ENCODE results near the gene FERMT3. TPM values are rescaled to one million over a fixed set of nuclear protein-coding genes. Genes with fewer than 3 reads are reported as not detected.

The FERMT3 gene
- total RNA-seq, 3 donors from 2014 or later: 368 to 444 (median 399) TPM

DNA sequence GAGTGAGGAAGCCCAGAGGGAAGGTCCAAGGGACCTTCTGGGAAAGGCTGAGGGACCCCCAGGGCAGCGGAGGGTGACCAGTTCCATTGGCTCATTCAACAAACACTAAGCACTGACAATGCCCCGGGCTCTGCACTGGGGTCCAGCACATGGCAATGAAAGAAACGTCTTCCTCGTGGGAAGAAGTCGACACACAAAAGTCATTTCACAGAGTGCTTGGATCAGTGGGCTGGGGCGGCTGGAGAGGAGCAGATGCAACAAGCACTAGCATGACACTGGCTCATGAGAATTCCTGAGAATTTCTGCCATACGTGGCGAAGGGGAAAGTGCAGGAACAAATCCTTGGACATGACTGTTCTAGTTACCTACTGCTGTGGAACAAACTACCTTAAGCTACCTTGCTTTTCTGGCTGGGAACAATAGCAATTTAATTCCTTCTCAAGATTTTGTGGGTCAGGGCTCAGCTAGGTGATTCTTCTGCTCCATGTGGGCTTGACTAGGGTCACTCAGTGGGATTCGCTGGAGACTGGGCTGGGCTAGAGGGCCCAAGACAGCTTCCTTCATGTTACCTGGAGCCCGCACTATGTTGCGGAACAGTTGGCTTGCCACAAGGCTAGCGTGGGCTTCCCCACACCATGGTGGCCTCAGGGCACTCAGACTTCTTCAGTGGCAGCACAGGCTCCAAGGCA, 27.4 kb upstream of the FERMT3 start:
- Mint-ChIP-seq H3K9me3 (peaks cover 2% of the 10 kb centered on the region), H3K27me3 (ENCODE audit: low read depth) (no peaks in the 10 kb centered on the region), H3K36me3 (ENCODE audit: insufficient read depth) (no peaks in the 10 kb centered on the region), H3K4me3 (no peak overlapping the region), H3K4me1 (ENCODE audit: low read depth) (peaks cover 30% of the 10 kb centered on the region)
- DNase-seq: no peak
- ATAC-seq: no peak

DNA sequence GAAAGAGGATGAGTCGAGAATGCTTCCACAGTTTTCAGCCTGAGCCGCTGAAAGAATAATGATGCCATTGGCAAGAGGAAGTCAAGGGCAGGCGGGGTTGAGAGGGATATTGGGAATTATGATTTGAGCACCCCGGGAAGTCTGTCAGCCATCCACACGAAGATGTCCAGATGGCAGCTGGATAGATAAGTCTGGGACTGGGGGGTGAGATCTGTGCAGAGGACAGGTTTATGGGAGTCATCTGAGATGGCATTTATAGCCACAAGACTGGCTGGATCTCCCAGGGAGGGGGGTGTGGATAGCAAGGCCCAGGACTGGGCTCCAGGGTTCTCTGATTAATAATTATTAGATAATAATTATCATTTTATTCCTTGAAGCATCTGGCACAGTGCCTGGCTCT, 25.6 kb upstream of the FERMT3 start:
- DNase-seq (no peak), ATAC-seq (no peak)
- Mint-ChIP-seq H3K4me3 (no peak overlapping the region), H3K27me3 (ENCODE audit: low read depth) (no peaks in the 10 kb centered on the region), H3K9me3 (no peaks in the 10 kb centered on the region), H3K36me3 (ENCODE audit: insufficient read depth) (no peaks in the 10 kb centered on the region), H3K4me1 (ENCODE audit: low read depth) (peaks cover 33% of the 10 kb centered on the region)

- Mint-ChIP-seq H3K4me1 (ENCODE audit: low read depth) (peaks cover 31% of the 10 kb centered on the region), H3K4me3 (no peak overlapping the region), H3K36me3 (ENCODE audit: insufficient read depth) (no peaks in the 10 kb centered on the region), H3K9me3 (no peaks in the 10 kb centered on the region), H3K27me3 (ENCODE audit: low read depth) (no peaks in the 10 kb centered on the region)
- DNase-seq (peak; percentile 27), ATAC-seq (no peak)
Measured at GRCh38 chr11:64181506-64182411, 24.8 kb upstream of the FERMT3 start.

GRCh38 chr11:64183890-64184289, 22.6 kb upstream of the FERMT3 start:
- Mint-ChIP-seq H3K36me3 (ENCODE audit: insufficient read depth) (no peaks in the 10 kb centered on the region), H3K9me3 (no peaks in the 10 kb centered on the region), H3K27me3 (ENCODE audit: low read depth) (no peaks in the 10 kb centered on the region), H3K4me3 (peak overlapping the region; percentile 96), H3K4me1 (ENCODE audit: low read depth) (peaks cover 28% of the 10 kb centered on the region)
- DNase-seq (no peak), ATAC-seq (no peak)

DNA sequence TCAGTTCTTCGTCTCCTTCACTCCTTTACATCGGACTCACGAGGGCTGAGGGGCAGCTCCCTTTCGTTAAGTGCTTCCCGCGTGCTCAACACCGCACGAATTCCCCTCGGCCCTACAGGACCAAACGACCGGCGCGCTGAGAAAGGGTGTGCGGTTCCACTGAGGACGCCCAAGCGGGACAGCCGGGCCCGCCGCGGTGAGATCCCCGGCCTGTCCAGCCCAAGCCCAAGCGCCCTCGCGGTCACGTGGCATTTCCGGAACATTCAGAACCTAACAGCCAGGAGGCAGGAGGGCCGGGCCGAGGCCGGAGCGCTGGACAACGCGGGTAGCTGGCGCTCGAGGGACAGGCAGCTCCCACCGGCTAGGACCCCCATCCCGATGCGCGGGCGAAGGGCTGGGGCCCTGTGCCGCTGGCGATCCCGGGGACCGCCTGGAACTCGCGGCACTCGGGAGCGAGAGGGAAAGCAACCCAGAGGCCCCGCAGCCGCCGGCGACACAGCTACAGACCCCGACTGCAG, 21.3 kb upstream of the FERMT3 start:
- Mint-ChIP-seq H3K9me3 (no peaks in the 10 kb centered on the region), H3K27me3 (ENCODE audit: low read depth) (no peaks in the 10 kb centered on the region), H3K36me3 (ENCODE audit: insufficient read depth) (peaks cover 3% of the 10 kb centered on the region), H3K4me3 (peak overlapping the region; percentile 96), H3K4me1 (ENCODE audit: low read depth) (peaks cover 35% of the 10 kb centered on the region)
- ATAC-seq (peak in 1 of 2 donors; percentile 3), DNase-seq (no peak)

GRCh38 chr11:64185693-64186491, 20.6 kb upstream of the FERMT3 start, which contains the start of gene STIP1:
TSS of gene STIP1 (plus strand) at chr11:64186171. CDS start at chr11:64186262, 91 bp downstream.
- peaks cover 39% of the 10 kb centered on the region for H3K4me1 Mint-ChIP-seq (ENCODE audit: low read depth)
- ATAC-seq (peak; percentile 87 to 88), DNase-seq (peak; percentile 97)
- peak within 1 kb of the TSS; percentile 96 for H3K4me3 Mint-ChIP-seq
- H3K36me3 Mint-ChIP-seq (ENCODE audit: insufficient read depth): peaks cover 5% of the 10 kb centered on the region
- H3K9me3 Mint-ChIP-seq: no peaks in the 10 kb centered on the region
- H3K27me3 Mint-ChIP-seq (ENCODE audit: low read depth): no peaks in the 10 kb centered on the region

DNA sequence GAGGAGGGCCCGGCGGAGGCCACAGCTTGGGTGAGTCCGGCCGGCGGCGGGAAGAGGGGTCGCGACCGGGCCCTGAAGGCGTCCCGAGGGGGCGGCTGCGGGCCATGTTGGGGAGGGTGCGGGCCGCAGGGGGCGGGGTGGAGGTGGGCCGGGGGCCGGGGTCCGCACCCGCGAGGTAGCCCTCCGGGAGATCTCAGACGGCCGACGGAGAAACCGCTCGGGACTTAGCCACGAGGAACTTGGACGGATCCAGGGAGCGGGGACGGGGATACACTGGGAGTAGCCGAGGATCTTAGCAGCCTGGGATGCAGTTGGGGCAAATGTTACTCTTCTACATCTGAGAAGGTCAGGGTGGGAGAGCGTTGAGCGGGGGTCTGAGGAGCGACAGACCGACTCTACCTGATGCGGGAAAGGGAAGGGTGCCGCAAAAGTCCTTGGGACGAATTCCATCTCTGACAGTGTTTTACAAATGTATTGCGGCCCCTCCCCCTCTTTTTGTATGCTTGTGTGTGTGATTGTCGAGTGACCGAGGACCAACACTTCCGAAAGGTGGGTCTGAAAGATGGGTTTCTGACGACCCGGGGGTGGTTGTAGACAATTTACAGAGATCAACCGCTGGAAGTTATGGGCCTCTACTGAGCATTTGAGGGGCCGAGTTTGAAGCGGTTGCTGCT, 19.9 kb upstream of the FERMT3 start:
- ATAC-seq (no peak), DNase-seq (no peak)
- Mint-ChIP-seq H3K4me3 (no peak overlapping the region), H3K27me3 (ENCODE audit: low read depth) (no peaks in the 10 kb centered on the region), H3K9me3 (no peaks in the 10 kb centered on the region), H3K4me1 (ENCODE audit: low read depth) (peaks cover 34% of the 10 kb centered on the region), H3K36me3 (ENCODE audit: insufficient read depth) (peaks cover 5% of the 10 kb centered on the region)

DNA sequence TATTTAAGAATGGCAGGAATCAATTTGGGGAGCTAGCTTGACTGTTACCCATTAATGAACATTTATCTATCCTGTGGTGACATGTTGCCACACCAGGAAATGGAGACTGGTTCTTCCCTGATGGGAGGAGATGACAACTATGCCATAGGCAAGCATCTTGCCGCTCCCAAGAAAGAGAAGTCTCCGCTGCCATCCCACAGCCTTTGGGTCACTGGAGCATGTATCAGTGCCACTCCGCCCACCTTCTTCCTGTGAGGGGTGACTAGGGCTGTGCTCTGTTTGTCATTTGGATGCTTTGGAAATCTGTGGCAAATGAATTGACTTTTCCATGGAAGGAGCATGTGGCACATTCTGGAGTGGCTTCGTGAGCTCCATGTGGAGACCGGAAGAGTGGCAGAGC, 14.1 kb upstream of the FERMT3 start:
- Mint-ChIP-seq H3K4me3 (no peak overlapping the region), H3K9me3 (no peaks in the 10 kb centered on the region), H3K4me1 (ENCODE audit: low read depth) (peaks cover 28% of the 10 kb centered on the region), H3K27me3 (ENCODE audit: low read depth) (no peaks in the 10 kb centered on the region), H3K36me3 (ENCODE audit: insufficient read depth) (peaks cover 38% of the 10 kb centered on the region)
- DNase-seq: no peak
- ATAC-seq: no peak

- ATAC-seq (no peak), DNase-seq (no peak)
- Mint-ChIP-seq H3K36me3 (ENCODE audit: insufficient read depth) (peaks cover 41% of the 10 kb centered on the region), H3K4me1 (ENCODE audit: low read depth) (peaks cover 11% of the 10 kb centered on the region), H3K27me3 (ENCODE audit: low read depth) (no peaks in the 10 kb centered on the region), H3K9me3 (no peaks in the 10 kb centered on the region), H3K4me3 (no peak overlapping the region)
Measured at GRCh38 chr11:64196626-64197025, 9.9 kb upstream of the FERMT3 start.

GRCh38 chr11:64198511-64198910, 8.0 kb upstream of the FERMT3 start:
- Mint-ChIP-seq H3K4me3 (no peak overlapping the region), H3K27me3 (ENCODE audit: low read depth) (no peaks in the 10 kb centered on the region), H3K36me3 (ENCODE audit: insufficient read depth) (peaks cover 46% of the 10 kb centered on the region), H3K9me3 (no peaks in the 10 kb centered on the region), H3K4me1 (ENCODE audit: low read depth) (peaks cover 3% of the 10 kb centered on the region)
- no peak for ATAC-seq
- DNase-seq: no peak

- no peak overlapping the region for H3K4me3 Mint-ChIP-seq
- ATAC-seq: no peak
- no peak for DNase-seq
- no peaks in the 10 kb centered on the region for H3K27me3 Mint-ChIP-seq (ENCODE audit: low read depth)
- H3K36me3 Mint-ChIP-seq (ENCODE audit: insufficient read depth): peaks cover 37% of the 10 kb centered on the region
- no peaks in the 10 kb centered on the region for H3K9me3 Mint-ChIP-seq
- peaks cover 28% of the 10 kb centered on the region for H3K4me1 Mint-ChIP-seq (ENCODE audit: low read depth)
Measured at GRCh38 chr11:64201543-64201942, 5.0 kb upstream of the FERMT3 start.

DNA sequence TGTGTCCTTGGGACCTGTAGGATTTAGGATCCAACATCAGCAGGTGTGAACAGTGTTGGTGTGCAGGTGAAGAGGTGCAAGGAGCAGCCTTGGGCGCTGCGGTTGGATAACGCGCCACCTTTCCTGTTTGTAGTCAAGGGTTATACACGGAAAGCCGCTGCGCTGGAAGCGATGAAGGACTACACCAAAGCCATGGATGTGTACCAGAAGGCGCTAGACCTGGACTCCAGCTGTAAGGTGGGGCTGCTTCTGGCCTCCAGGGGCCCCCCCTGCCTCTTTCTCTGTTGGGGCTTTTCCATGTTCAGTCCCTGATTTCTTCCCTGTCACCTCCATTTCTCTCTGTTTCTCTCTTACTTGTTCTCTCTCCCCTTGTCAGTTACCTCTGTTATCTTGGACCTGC, 3.5 kb upstream of the FERMT3 start:
- H3K36me3 Mint-ChIP-seq (ENCODE audit: insufficient read depth): peaks cover 35% of the 10 kb centered on the region
- H3K4me3 Mint-ChIP-seq: no peak overlapping the region
- no peak for DNase-seq
- ATAC-seq: no peak
- H3K4me1 Mint-ChIP-seq (ENCODE audit: low read depth): peaks cover 30% of the 10 kb centered on the region
- no peaks in the 10 kb centered on the region for H3K27me3 Mint-ChIP-seq (ENCODE audit: low read depth)
- H3K9me3 Mint-ChIP-seq: no peaks in the 10 kb centered on the region

- H3K27me3 Mint-ChIP-seq (ENCODE audit: low read depth): no peaks in the 10 kb centered on the region
- H3K36me3 Mint-ChIP-seq (ENCODE audit: insufficient read depth): peaks cover 35% of the 10 kb centered on the region
- no peaks in the 10 kb centered on the region for H3K9me3 Mint-ChIP-seq
- peaks cover 32% of the 10 kb centered on the region for H3K4me1 Mint-ChIP-seq (ENCODE audit: low read depth)
- ATAC-seq: no peak
- no peak for DNase-seq
- H3K4me3 Mint-ChIP-seq: no peak overlapping the region
Measured at GRCh38 chr11:64203421-64204079, 3.0 kb upstream of the FERMT3 start.

Data from activated T-cell treated with anti-CD3 and anti-CD28 coated beads, Interleukin-2, amount 50 U/mL, for 4 hours (primary cell).